HG03175 (cell line): ENCODE measurements around the gene HDC.

Experiments
- ATAC-seq: cut with Tn5 transposase; IDR thresholded peaks from one replicate; pipeline ENCODE4 v1.9.1; 2021; ENCODE audit warnings: mild to moderate bottlenecking, moderate library complexity; ENCODE audit not compliant: unreplicated experiment

HDC gene

GRCh38 chr15:50228866-50229265 is 36.7 kb downstream of the HDC start:
- ATAC-seq = no peak

GRCh38 chr15:50227076-50227475 is 38.5 kb downstream of the HDC start:
- no peak for ATAC-seq

DNA sequence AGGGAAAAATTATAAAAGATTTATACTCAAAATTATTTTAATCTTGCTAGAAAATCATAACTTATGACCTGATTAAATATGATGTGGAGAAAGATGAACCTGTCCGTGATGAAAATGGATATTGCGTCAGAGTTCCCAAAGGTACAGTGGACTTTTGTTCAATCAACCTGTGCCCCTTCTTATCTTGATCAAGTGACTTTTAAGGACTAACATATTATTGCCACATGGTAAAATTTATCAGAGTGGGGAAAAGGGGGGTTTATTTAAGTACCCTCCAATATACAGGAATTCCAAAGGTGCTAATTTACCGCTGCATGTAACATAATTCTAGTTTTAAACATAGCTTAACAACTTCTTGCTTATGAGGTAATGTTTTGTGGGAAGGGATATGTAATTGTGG is 39.6 kb downstream of the HDC start:
- ATAC-seq = no peak

DNA sequence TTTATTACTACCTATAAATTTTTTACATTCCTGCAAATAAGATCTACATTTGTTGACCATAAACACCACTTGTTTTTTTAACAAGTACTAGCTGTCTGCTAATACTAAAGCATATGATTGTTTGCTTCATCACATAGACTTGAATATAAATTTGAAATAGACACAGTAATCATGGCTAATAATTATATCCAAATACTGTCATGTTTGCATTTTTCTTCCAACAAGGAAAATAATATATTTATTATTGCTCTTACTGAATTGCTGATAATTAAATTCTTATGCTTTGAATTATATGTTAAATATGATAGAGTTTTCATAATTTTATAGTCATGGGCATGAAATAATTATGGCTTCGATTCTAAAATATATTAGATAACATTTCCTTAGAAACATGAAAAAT is 40.5 kb downstream of the HDC start:
- no peak for ATAC-seq

DNA sequence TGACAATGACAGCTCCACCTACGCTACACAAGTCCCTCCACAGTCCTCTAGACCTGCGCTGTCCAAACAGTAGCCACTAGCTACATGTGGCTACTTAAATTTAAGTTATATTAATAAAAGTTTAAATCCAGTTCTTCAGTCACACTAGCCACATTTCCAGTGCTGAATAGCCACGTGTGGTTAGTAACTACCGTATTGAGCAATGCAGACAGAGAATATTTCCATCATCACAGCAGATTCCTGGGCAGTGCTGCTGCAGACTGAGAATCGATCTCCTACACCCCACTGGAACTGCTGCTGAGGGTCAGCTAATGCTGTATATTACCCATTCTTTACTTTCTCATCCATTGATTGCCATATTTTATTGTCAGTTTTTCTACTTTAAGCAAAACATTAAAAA is 40.9 kb downstream of the HDC start:
- ATAC-seq = no peak

GRCh38 chr15:50222181-50222580 is 43.3 kb downstream of the HDC start:
- ATAC-seq = no peak

- ATAC-seq = no peak
Observed at GRCh38 chr15:50219820-50220219, 45.7 kb downstream of the HDC start.

DNA sequence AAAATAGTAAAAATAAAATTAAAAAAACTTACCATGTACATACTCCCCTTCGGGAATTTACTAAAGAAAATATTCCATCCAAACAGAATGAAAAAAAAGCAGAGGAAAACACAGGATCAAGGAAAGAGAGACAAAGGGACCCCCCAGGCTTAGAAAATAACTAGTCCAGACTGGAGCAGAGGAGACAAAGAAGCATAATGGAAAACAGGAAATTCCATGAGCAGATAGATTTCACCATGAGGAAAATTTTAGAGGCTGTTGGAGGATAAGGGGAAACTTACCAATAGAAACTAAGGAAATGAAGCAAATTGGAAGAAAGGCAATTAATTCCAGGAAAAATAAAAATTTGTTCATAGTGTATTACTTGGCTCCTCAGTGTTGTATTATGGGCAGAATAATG is 46.8 kb downstream of the HDC start:
- ATAC-seq = no peak

GRCh38 chr15:50218291-50218690 is 47.2 kb downstream of the HDC start:
- no peak for ATAC-seq

GRCh38 chr15:50210462-50211157 is 54.9 kb downstream of the HDC start:
- no peak for ATAC-seq

GRCh38 chr15:50209809-50210208 is 55.7 kb downstream of the HDC start:
- no peak for ATAC-seq

DNA sequence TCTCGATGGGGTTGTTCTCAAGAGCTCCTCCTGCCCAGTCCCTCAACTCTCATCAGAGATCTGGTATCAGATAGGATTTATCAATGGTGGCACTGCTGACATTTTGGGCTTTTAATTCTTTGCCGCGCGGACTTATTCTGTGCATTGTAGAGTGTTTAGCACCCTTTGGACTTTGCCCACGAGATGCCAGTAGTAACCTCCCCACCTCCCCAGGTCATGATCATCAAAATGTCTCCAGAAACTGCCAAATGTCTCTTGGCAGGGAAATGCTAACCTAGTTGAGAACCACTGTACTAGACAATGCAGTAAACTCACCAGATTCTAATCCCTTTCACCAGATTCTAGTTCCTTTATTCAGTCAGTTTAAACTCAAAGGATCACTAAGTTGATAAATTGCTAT is 59.5 kb downstream of the HDC start:
- ATAC-seq = no peak

GRCh38 chr15:50202003-50202402 is 63.5 kb downstream of the HDC start:
- no peak for ATAC-seq

DNA sequence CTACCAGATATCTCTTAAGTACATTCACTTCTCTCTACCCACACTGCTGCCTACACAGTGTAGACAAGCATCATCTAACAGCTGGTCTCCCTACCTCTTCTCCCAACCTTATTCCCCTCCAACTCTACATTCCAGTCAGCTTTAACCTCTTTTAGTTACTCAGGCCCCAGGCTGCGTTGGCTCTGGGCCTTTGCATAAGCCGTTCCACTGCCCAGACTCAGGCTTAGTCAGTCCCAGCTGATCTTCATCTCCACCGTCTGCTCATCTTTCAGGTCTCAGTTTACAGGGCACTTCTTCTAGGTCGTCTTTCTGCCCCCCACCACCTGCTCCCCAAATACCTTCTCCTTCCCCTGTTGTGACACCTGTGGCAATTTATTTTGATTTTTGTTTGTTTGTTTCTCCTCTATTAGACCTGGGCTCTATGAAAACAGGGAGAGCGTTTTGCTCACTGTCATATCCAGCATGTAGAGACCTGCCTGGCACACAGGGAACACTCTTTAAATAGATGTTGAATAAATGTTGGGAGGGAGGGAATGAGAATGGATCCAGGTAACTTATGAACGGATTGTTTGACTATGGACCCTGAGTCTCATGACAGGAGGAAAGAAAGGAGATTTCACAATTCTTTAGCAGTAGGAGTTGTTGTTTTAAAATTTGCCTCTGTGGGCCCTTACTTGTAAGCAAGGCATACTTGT is 72.5 kb downstream of the HDC start:
- no peak for ATAC-seq

DNA sequence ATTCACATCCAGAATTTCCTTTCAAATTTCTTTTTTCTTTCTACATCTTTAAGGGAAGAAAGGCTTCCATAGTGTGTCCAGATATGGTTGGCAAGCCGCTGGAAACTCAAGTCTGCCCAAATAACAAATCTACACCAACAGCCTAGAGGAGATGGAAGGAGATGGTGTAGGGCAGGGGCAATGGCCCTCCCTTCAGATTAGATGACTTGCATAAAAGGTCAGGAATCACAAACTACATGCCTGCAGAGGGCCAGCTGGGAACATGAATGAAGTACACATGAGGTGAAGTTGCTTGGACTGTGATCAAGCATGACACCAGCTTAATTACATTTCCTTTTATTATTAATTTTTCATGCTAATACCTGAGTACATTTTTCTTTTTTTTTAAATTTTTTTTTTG is 73.4 kb downstream of the HDC start:
- no peak for ATAC-seq
